ENCODE measurements around the gene CYTH2.

CYTH2 gene

GRCh38 chr19:48451624-48452023 lies 17.5 kb upstream of the CYTH2 start:
- DNase-seq (ENCODE audit: extremely low spot score, insufficient read length, low read depth), result no peak
- no peak for FAIRE-seq

- DNase-seq (ENCODE audit: extremely low spot score, insufficient read length, low read depth), result no peak
- no peak for FAIRE-seq
These were observed 16.6 kb upstream of the CYTH2 start for GRCh38 chr19:48452289-48453190.

- no peak for FAIRE-seq
- DNase-seq (ENCODE audit: extremely low spot score, insufficient read length, low read depth), result no peak
These were observed 14.9 kb upstream of the CYTH2 start for GRCh38 chr19:48454150-48454730.

GRCh38 chr19:48455171-48455907 lies 13.8 kb upstream of the CYTH2 start, which contains the start of gene KCNJ14:
Gene KCNJ14, plus strand, starts transcription at chr19:48455574. Its CDS starts 6,151 bp downstream, at chr19:48461725.
- no peak for DNase-seq (ENCODE audit: extremely low spot score, insufficient read length, low read depth)
- FAIRE-seq, result no peak

- DNase-seq (ENCODE audit: extremely low spot score, insufficient read length, low read depth), result no peak
These were observed 13.1 kb upstream of the CYTH2 start for GRCh38 chr19:48455908-48456562.

GRCh38 chr19:48456864-48457263 lies 12.3 kb upstream of the CYTH2 start:
- no peak for DNase-seq (ENCODE audit: extremely low spot score, insufficient read length, low read depth)
- no peak for FAIRE-seq

More at GRCh38 chr19:48455908-48456562, 13.1 kb upstream of the CYTH2 start:
- no peak for FAIRE-seq

GRCh38 chr19:48458016-48458415 lies 11.2 kb upstream of the CYTH2 start:
- no peak for FAIRE-seq
- DNase-seq (ENCODE audit: extremely low spot score, insufficient read length, low read depth), result no peak

- no peak for DNase-seq (ENCODE audit: extremely low spot score, insufficient read length, low read depth)
- no peak for FAIRE-seq
These were observed 7.6 kb upstream of the CYTH2 start for GRCh38 chr19:48461651-48461981.

GRCh38 chr19:48461982-48462655 lies 7.0 kb upstream of the CYTH2 start:
- DNase-seq (ENCODE audit: extremely low spot score, insufficient read length, low read depth) (no peak), FAIRE-seq (no peak)

- DNase-seq (ENCODE audit: extremely low spot score, insufficient read length, low read depth) (no peak), FAIRE-seq (no peak)
These were observed 4.0 kb upstream of the CYTH2 start for GRCh38 chr19:48465215-48465614.

- FAIRE-seq (no peak), DNase-seq (ENCODE audit: extremely low spot score, insufficient read length, low read depth) (no peak)
These were observed 2.4 kb upstream of the CYTH2 start for GRCh38 chr19:48466561-48467325.

- FAIRE-seq (peak; percentile 100), DNase-seq (ENCODE audit: extremely low spot score, insufficient read length, low read depth) (peak; percentile 92)
These were observed 339 bp upstream of the CYTH2 start for GRCh38 chr19:48468772-48469288.

- FAIRE-seq (no peak), DNase-seq (ENCODE audit: extremely low spot score, insufficient read length, low read depth) (no peak)
These were observed 938 bp downstream of the CYTH2 start for GRCh38 chr19:48469934-48470680.

GRCh38 chr19:48470856-48471255 lies 1.7 kb downstream of the CYTH2 start:
- no peak for DNase-seq (ENCODE audit: extremely low spot score, insufficient read length, low read depth)
- no peak for FAIRE-seq

GRCh38 chr19:48471836-48472235 lies 2.7 kb downstream of the CYTH2 start:
- DNase-seq (ENCODE audit: extremely low spot score, insufficient read length, low read depth) (no peak), FAIRE-seq (no peak)

- FAIRE-seq, result no peak
These were observed 4.2 kb downstream of the CYTH2 start for GRCh38 chr19:48473161-48473966.

GRCh38 chr19:48474084-48474592 lies 5.0 kb downstream of the CYTH2 start:
- FAIRE-seq (no peak), DNase-seq (ENCODE audit: extremely low spot score, insufficient read length, low read depth) (no peak)

More at GRCh38 chr19:48473161-48473966, 4.2 kb downstream of the CYTH2 start:
- DNase-seq (ENCODE audit: extremely low spot score, insufficient read length, low read depth), result no peak

Measured in GM18507 (cell line).